K562 (cell line): ENCODE data around the gene RIPPLY3. TPM values are rescaled to one million over a fixed set of nuclear protein-coding genes. Genes with fewer than 3 reads are reported as not detected.

ENCODE experiments used
- AFF1 ChIP-seq, 2 experiments: fragments of 450-650 bp; IDR thresholded peaks; 2 replicates each; pipeline ENCODE4 v1.6.1; 2018; ENCODE audit warnings: mild to moderate bottlenecking in 2 of 2, low read depth in 1 of 2; ENCODE audit not compliant: partially characterized antibody in 2 of 2
- ARID3A ChIP-seq: IDR thresholded peaks from 2 replicates; pipeline ENCODE4 v1.6.1; 2012; ENCODE audit warnings: low read depth, low read length, improper control_type of control experiment, borderline replicate concordance
- CBFA2T2 ChIP-seq: fragments of 450-650 bp; conservative IDR thresholded peaks from 2 replicates; pipeline ENCODE4 v1.6.1; 2017; ENCODE audit warnings: mild to moderate bottlenecking
- DDX20 ChIP-seq: fragments of 450-650 bp; IDR thresholded peaks from 2 replicates; pipeline ENCODE4 v1.6.1; 2016; ENCODE audit warnings: missing genetic modification characterization, low read depth, mild to moderate bottlenecking, missing compliant biosample characterization, moderate library complexity
- ETV1 ChIP-seq: fragments of 450-650 bp; conservative IDR thresholded peaks from 2 replicates; pipeline ENCODE4 v1.6.1; 2016; ENCODE audit warnings: missing genetic modification characterization, control low read depth, low read depth, missing compliant biosample characterization
- FOXP1 ChIP-seq: sonication (generic); formaldehyde crosslinking; IDR thresholded peaks from 2 replicates; pipeline ENCODE4 v1.8.0; 2022; ENCODE audit warnings: mild to moderate bottlenecking, missing genetic modification reagents
- GTF2F1 ChIP-seq: IDR thresholded peaks from 2 replicates; pipeline ENCODE4 v1.6.1; 2011; ENCODE audit warnings: low read depth, low read length, improper control_type of control experiment
- KLF13 ChIP-seq: fragments of 450-650 bp; IDR thresholded peaks from 2 replicates; pipeline ENCODE4 v1.6.1; 2016; ENCODE audit warnings: missing genetic modification characterization, low read depth, mild to moderate bottlenecking, missing compliant biosample characterization, moderate library complexity, borderline replicate concordance
- MTF1 ChIP-seq: fragments of 250-450 bp; sonication (Bioruptor Pico); IDR thresholded peaks from 2 replicates; pipeline ENCODE4 v1.9.0; 2021; ENCODE audit warnings: moderate library complexity, mild to moderate bottlenecking, inconsistent platforms, borderline replicate concordance
- MXI1 ChIP-seq: IDR thresholded peaks from 2 replicates; pipeline ENCODE4 v1.6.1; 2011; ENCODE audit warnings: low read depth, mild to moderate bottlenecking, improper control_type of control experiment, low read length
- MYBL2 ChIP-seq, 2 experiments: fragments of 450-650 bp in 1 of 2; sonication (generic) in 1 of 2; formaldehyde crosslinking in 1 of 2; IDR thresholded peaks; 2 replicates each; pipeline versions ENCODE4 v1.6.1 to v1.8.1; 2017 to 2022; ENCODE audit warnings: borderline replicate concordance in 1 of 2, inconsistent platforms in 1 of 2, low read depth in 1 of 2, mild to moderate bottlenecking in 1 of 2, missing genetic modification reagents in 1 of 2, moderate library complexity in 1 of 2
- NCOA2 ChIP-seq, 2 experiments: fragments of 450-650 bp; IDR thresholded peaks; 2 replicates each; pipeline ENCODE4 v1.6.1; 2018; ENCODE audit warnings: mild to moderate bottlenecking in 2 of 2, moderate library complexity in 1 of 2; ENCODE audit not compliant: partially characterized antibody in 2 of 2
- NR2C1 ChIP-seq, 2 experiments: fragments of 450-650 bp; IDR thresholded peaks; 2 replicates each; pipeline ENCODE4 v1.6.1; 2017; ENCODE audit warnings: mild to moderate bottlenecking in 2 of 2, antibody characterized with exemption in 1 of 2, inconsistent platforms in 1 of 2, missing compliant biosample characterization in 1 of 2, missing genetic modification characterization in 1 of 2
- PKNOX1 ChIP-seq: fragments of 450-650 bp; IDR thresholded peaks from 2 replicates; pipeline ENCODE4 v1.6.1; 2016
- POLR2AphosphoS2 ChIP-seq: IDR thresholded peaks from 2 replicates; pipeline ENCODE4 v1.6.1; 2012; ENCODE audit warnings: low read length, improper control_type of control experiment
- POLR2B ChIP-seq: fragments of 450-650 bp; IDR thresholded peaks from 2 replicates; pipeline ENCODE4 v1.6.1; 2018; ENCODE audit warnings: low read depth; ENCODE audit not compliant: partially characterized antibody
- SRSF3 ChIP-seq: fragments of 200-400 bp; formaldehyde crosslinking; IDR thresholded peaks from 2 replicates; pipeline ENCODE4 v1.6.1; 2016; ENCODE audit warnings: mild to moderate bottlenecking, low read length, moderate library complexity; ENCODE audit not compliant: insufficient read depth
- TAF1 ChIP-seq: IDR thresholded peaks from 2 replicates; pipeline ENCODE4 v1.6.1; 2011; ENCODE audit warnings: mild to moderate bottlenecking, low read length, moderate library complexity; ENCODE audit not compliant: insufficient read depth, control insufficient read depth, severe bottlenecking; ENCODE audit errors: extremely low read depth
- polyA plus RNA-seq, 8 experiments: library from polyadenylated mRNA; depleted of rRNA in 4 of 8; stranded (reverse) in 5 of 8; unstranded in 3 of 8; fragments of >200 nt; fragmentation: Nextera tagmentation in 2 of 8; fragmentation: Illumina TruSeq in 1 of 8; extraction: Ambion mirVana in 2 of 8; extraction: Trizol in 1 of 8; gene quantifications; 2 replicates each; pipeline versions ENCODE4 v1.2.1 to v1.2.3, GENCODE V29; 2011 to 2014; ENCODE audit warnings: inconsistent platforms in 1 of 8, missing spikeins in 1 of 8
- total RNA-seq, 7 experiments: library from RNA; depleted of rRNA in 6 of 7; stranded (reverse); fragments of >200 nt in 6 of 7; fragmentation: Illumina TruSeq in 2 of 7; extraction: Trizol in 2 of 7; gene quantifications; 2 replicates each; pipeline versions ENCODE4 v1.2.1 to v1.2.3, GENCODE V29; 2011 to 2021; ENCODE audit warnings: low replicate concordance in 1 of 7

The RIPPLY3 gene
- total and polyA plus RNA-seq, 9 of the 15 experiments (the other 6 are each of a cell fraction or from before 2014, with no cell fraction given) = not detected

GRCh38 chr21:36964827-36965719, 41.4 kb upstream of the RIPPLY3 start (continued):
- TF ChIP-seq KLF13 (tag) (no peak), POLR2AphosphoS2 (no peak; the same call in 1 of the 2 replicates), POLR2B (peak; percentile 67), TAF1 (no peak), MXI1 (no peak), CBFA2T2 (peak; percentile 23; the same call in 1 of the 2 replicates), DDX20 (tag) (no peak; the same call in 1 of the 2 replicates), NR2C1 (IDR thresholded peaks at IDR 0.05) (no peak), NR2C1 (tag; IDR thresholded peaks at IDR 0.05) (peak; percentile 49; the same call in 1 of the 2 replicates), ETV1 (no peak), PKNOX1 (no peak; the same call in 1 of the 2 replicates), MTF1 (no peak), GTF2F1 (no peak), MYBL2 (IDR thresholded peaks at IDR 0.05; ENCODE audit: low read depth) (peak; percentile 76), MYBL2 (CRISPR knock-in tag; IDR thresholded peaks at IDR 0.05; ENCODE audit: borderline replicate concordance) (no peak), ARID3A (0 out of 2 replicates have a peak, but pooled peaks have one; percentile 1), SRSF3 (no peak), NCOA2 (IDR thresholded peaks at IDR 0.05; ENCODE audit: partially characterized antibody in 2 of 2) (no peak), AFF1 (IDR thresholded peaks at IDR 0.05; ENCODE audit: low read depth in 1 of 2, partially characterized antibody in 2 of 2) (peak in 1 of 2 experiments; percentile 61), FOXP1 (no peak; the same call in 1 of the 2 replicates)
